DOHH2 (cell line): ENCODE measurements around the gene EIF2B1.

Experiments used
- EZH2phosphoT487 ChIP-seq: fragments of 200-600 bp; sonication (generic); IDR thresholded peaks from 2 replicates; pipeline ENCODE4 v1.6.1; 2017; ENCODE audit warnings: borderline replicate concordance, mild to moderate bottlenecking, antibody characterized with exemption, low read length, moderate library complexity, mixed read lengths
- TF ChIP-seq, protein P1 (sequence below): fragments of 200-600 bp; sonication (generic); IDR thresholded peaks from one replicate; pipeline ENCODE4 v1.5.1; 2014; ENCODE audit warnings: antibody characterized with exemption, mild to moderate bottlenecking, low read depth, low read length; ENCODE audit not compliant: poor library complexity, severe bottlenecking

DNA sequence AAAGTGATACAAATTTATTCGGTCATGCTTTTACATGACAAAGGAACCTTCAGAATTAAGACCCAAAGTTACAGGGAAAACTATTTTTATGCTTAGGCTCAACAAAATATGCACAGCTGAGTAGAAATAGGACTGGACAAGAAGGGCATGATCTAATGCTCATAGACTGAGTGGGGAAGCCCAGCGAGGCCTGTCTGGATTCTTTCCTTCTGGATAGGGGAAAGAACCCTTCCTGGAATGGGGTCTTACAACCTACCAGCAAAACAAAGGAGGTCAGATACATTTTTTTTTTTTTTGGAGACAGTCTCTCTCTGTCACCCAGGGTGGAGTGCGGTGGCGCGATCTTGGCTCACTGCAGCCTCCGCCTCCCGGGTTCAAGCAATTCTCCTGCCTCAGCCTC lies 33.8 kb downstream of the EIF2B1 start:
- TF ChIP-seq, protein P1, sequence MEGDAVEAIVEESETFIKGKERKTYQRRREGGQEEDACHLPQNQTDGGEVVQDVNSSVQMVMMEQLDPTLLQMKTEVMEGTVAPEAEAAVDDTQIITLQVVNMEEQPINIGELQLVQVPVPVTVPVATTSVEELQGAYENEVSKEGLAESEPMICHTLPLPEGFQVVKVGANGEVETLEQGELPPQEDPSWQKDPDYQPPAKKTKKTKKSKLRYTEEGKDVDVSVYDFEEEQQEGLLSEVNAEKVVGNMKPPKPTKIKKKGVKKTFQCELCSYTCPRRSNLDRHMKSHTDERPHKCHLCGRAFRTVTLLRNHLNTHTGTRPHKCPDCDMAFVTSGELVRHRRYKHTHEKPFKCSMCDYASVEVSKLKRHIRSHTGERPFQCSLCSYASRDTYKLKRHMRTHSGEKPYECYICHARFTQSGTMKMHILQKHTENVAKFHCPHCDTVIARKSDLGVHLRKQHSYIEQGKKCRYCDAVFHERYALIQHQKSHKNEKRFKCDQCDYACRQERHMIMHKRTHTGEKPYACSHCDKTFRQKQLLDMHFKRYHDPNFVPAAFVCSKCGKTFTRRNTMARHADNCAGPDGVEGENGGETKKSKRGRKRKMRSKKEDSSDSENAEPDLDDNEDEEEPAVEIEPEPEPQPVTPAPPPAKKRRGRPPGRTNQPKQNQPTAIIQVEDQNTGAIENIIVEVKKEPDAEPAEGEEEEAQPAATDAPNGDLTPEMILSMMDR = no peak
- TF ChIP-seq EZH2phosphoT487 = no peak
